ENCODE measurements around the gene BFSP1. TPM values are rescaled to one million over a fixed set of nuclear protein-coding genes. Genes with fewer than 3 reads are reported as not detected.

BFSP1 gene
- total and polyA plus RNA-seq, 2 donors (not counting 3 experiments of a cell fraction or from before 2014, with no cell fraction given): 3.1 to 5.2 TPM

GRCh38 chr20:17505636-17506517 is 25.3 kb downstream of the BFSP1 start:
- Histone ChIP-seq H3K4me2 (ENCODE audit: insufficient read depth, low read length) (no peak overlapping the region), H3K79me2 (ENCODE audit: control insufficient read depth, insufficient read depth, low read length) (no peaks in the 10 kb centered on the region), H2AFZ (ENCODE audit: low read depth, low read length) (peak overlapping the region; percentile 80), H3K4me3 (replicated peaks in 1 of 3; ENCODE audit: insufficient read depth in 1 of 3, low read depth in 1 of 3, low read length in 3 of 3) (no peak overlapping the region), H3K36me3 (ENCODE audit: control insufficient read depth in 2 of 2, extremely low read depth in 1 of 2, insufficient read depth in 2 of 2, low read length in 2 of 2) (no peaks in the 10 kb centered on the region), H3K9ac (replicated peaks; ENCODE audit: extremely low read depth, insufficient read depth, low read length) (no peak overlapping the region), H3K27me3 (ENCODE audit: control insufficient read depth in 2 of 2, insufficient read depth in 2 of 2, low read length in 2 of 2) (no peaks in the 10 kb centered on the region), H3K4me1 (ENCODE audit: control insufficient read depth, extremely low read depth, insufficient read depth, low read length) (peaks cover 13% of the 10 kb centered on the region), H4K20me1 (replicated peaks; ENCODE audit: control insufficient read depth, extremely low read depth, insufficient read depth, low read length) (no peaks in the 10 kb centered on the region), H3K9me1 (replicated peaks; ENCODE audit: control insufficient read depth, extremely low read depth, insufficient read depth, low read length) (no peaks in the 10 kb centered on the region), H3K27ac (ENCODE audit: insufficient read depth, low read depth, low read length) (no peak overlapping the region), H3K9me3 (replicated peaks; ENCODE audit: control insufficient read depth, insufficient read depth, low read length) (no peaks in the 10 kb centered on the region)
- DNase-seq (ENCODE audit: low read depth, low spot score): no peak
- dilution Hi-C loops (cut with MboI; ENCODE audit: extremely low pct_ligation_motif_present, low sequenced_read_pairs) (no loop called here), intact Hi-C loops (cut with micrococcal nuclease) (loop anchor here (1.0 to 2.0 kb wide), 9 partner anchors 25 to 490 kb away; partner anchors contain the start of genes BFSP1, DSTN and RRBP1)
- CTCF ChIA-PET: interaction anchor here (0.7 to 3.6 kb wide), 32 partner anchors 8 to 702 kb away, joined by 3 to 58 read pairs (median 5); partner anchors contain the start of genes BFSP1 and RRBP1
- POLR2A ChIA-PET: interaction anchor here (0.6 kb wide), 1 partner anchor 160 kb away, joined by 3 read pairs; no protein-coding TSS in a partner anchor
- BruUV-seq (replicated peaks): no TSS peak
- no peak for TF ChIP-seq CTCF (IDR thresholded peaks at IDR 0.05; ENCODE audit: extremely low read depth in 1 of 2, insufficient read depth in 1 of 2, low read depth in 1 of 2, low read length in 2 of 2)
- TF ChIP-seq JUN (IDR thresholded peaks at IDR 0.05; ENCODE audit: borderline replicate concordance, insufficient read depth, insufficient read length, low read depth): no peak
- TF ChIP-seq FOS (IDR thresholded peaks at IDR 0.05; ENCODE audit: borderline replicate concordance, insufficient read depth, low read length): peak; percentile 18
- peak; percentile 74 for FAIRE-seq

All from endothelial cell of umbilical vein (primary cell).